GM12872 (cell line): ENCODE results near the gene ITPR1.

Experiments used
- TF ChIP-seq, protein P1 (sequence below): IDR thresholded peaks from 3 replicates; pipeline ENCODE4 v1.5.1; 2011; ENCODE audit warnings: low read depth, mild to moderate bottlenecking, low read length, moderate library complexity; ENCODE audit not compliant: insufficient read depth

The ITPR1 gene

DNA sequence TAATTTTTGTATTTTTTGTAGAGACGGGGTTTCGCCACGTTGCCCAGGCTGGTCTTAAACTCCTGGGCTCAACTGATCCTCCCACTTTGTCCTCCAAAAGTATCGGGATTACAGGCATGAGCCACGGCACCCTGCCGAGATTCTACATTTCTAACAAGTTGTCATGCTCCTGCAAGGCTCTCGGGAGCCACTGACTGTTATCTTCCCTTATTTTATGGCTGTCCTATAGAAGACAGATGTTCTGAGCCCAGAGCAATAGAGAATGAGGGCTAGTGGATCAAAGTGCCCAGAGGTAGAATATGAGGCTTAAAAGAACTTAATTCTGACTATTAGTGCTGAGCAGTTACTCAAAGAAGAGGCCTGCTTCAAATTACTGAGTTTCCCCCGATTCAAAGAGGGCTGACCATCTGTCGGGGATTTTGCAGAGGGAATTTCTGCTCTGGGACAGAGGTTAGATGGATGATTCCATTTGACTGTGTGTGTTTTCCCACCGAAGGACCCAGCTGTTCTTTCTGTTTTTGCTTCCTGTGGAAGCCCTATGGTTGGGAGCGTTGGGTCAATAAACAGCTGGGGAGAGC, 39.5 kb downstream of the ITPR1 start:
- TF ChIP-seq, protein P1, sequence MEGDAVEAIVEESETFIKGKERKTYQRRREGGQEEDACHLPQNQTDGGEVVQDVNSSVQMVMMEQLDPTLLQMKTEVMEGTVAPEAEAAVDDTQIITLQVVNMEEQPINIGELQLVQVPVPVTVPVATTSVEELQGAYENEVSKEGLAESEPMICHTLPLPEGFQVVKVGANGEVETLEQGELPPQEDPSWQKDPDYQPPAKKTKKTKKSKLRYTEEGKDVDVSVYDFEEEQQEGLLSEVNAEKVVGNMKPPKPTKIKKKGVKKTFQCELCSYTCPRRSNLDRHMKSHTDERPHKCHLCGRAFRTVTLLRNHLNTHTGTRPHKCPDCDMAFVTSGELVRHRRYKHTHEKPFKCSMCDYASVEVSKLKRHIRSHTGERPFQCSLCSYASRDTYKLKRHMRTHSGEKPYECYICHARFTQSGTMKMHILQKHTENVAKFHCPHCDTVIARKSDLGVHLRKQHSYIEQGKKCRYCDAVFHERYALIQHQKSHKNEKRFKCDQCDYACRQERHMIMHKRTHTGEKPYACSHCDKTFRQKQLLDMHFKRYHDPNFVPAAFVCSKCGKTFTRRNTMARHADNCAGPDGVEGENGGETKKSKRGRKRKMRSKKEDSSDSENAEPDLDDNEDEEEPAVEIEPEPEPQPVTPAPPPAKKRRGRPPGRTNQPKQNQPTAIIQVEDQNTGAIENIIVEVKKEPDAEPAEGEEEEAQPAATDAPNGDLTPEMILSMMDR = no peak

DNA sequence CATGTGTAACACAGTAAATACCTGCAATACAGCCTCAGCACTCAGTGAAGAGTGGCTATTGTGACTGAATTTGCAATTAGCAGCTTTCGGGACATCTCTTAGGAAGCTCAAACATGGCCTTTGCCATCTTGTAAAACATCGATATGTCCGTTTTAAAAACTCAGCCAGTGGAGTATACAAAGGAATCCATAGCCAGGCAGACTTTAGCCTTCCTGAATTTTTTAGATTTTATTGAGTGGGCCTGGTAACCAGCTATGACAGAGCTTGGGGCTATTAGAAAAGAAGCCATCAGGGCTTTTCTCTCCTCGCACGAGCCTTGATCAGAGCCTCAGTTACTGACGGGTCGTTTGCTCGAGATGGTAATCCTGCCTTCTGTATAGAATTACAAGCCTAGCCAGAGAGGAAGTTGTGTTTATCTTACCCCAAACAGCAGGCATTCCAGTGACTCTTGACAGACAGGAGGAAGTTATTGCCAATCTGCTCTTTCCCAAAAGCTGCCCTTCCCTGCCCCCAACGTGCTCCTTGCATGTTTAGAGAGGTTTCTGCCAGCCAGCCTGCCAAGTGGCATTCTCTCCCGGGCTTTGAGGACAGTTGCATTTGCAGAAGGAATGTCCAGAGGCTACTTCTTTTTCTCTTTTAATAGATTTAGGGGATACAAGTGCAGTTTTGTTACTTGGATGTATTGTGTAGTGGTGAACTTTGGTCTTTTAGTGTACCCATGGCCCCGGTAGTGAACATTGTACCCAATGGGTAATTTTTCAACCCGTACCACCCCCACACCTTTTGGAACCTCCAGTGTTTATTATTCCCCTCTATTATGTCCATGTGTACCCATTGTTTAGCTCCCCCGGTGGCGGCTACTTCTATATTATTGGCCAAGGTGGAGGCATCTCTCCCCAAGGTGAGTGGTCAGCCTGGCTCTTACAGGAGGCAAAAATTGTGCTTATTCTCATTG, 40.6 kb downstream of the ITPR1 start:
- TF ChIP-seq, protein P1 = no peak

DNA sequence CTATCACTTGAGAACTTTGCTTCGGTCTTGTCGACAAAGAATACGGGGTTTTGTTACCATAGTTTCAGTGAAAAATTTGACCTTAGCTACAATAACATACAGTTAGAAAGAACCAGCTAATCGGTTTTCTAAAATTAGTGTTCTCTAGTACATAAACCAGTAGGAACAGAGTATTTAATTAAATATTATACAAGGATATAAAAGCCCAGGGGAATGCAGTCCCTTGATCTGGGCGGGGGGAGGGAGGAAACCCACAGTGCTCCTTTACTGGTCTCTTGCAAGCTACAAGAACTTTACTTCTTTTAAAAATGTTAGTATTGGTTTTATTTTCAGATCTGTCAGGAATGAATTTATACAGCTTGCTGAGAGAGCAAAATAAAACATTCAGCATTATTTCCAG, 41.8 kb downstream of the ITPR1 start:
- TF ChIP-seq, protein P1 = no peak

DNA sequence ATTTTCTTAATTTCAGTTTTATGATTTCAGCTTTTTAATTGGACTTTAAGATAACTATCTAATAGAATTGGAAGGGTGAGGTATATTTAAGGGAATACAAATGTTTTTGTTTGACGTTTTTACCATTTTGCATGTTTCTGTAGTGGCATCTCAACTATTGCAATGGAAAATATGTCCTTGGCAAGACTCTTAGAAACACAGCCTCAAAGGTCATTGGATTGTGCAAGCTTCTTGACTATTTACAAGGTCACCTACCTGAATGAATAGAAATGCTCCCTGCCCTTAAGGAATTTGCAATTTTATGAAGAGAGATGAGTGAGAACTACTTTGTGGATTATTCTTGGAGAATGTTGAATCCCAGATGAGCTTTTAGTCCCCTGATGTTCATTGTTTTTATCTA, 43.1 kb downstream of the ITPR1 start:
- TF ChIP-seq, protein P1 = no peak

- TF ChIP-seq, protein P1 = no peak
These were observed 47.1 kb downstream of the ITPR1 start for GRCh38 chr3:4540267-4540666.

DNA sequence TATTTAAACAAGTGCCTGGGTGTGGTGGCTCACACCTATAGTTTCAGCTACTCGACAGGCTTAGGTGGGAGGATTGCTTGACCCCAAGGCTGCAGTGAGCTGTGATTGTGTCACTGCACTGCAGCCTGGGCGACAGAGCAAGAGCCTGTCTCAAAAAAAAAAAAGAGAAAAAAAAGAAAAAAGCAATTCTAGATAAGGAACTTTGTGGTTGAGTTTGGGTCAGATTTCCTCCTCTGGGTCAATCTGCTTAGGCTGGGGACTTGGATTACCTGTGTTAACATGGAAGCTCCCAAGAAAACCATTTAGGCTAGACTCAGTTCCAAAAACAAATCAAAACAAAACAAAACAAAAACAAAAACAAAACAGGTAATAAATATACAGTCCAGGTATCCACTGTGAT, 50.0 kb downstream of the ITPR1 start:
- TF ChIP-seq, protein P1 = no peak

DNA sequence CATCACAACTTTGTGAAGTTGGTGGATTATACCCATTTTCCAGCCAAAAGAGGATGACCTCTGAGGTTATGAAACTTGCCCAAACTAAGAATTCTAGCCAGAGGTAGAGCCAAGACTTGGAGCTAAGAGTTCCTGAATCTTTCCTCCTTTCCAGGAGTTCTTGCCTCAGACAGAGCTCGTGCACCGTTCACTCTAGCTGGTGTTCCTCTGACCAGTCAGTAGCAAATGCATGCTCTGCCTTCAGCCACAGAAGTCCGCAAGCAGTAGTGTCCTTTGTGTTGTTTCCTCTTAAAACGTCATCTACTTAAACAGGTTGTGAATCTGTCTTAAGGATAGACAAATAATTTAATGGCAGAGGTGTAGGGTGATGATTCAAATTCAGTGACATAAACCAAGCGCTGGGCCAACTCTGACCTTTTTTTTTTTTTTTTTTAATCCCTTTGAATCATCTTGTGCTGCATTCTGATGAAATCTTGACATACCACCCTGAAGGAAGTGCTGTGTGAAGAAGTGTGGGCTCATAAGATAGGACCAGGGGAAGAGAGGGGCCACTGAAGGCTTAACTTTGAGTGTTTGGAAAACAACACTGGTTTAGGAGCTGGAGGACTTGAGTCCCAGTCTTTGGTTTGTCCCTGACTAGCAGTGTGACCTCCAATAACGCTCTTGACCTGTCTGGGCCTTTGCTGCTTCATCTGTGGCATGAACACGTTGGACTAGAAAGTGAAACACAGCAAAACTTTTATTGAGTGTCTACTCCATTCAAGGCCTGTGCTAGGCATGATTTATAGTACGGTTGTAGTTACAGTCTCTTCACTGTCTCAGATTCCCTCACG, 53.4 kb downstream of the ITPR1 start:
- TF ChIP-seq, protein P1 = no peak
